ENCODE data around the gene ST7L.

- TF ChIP-seq, protein P1, sequence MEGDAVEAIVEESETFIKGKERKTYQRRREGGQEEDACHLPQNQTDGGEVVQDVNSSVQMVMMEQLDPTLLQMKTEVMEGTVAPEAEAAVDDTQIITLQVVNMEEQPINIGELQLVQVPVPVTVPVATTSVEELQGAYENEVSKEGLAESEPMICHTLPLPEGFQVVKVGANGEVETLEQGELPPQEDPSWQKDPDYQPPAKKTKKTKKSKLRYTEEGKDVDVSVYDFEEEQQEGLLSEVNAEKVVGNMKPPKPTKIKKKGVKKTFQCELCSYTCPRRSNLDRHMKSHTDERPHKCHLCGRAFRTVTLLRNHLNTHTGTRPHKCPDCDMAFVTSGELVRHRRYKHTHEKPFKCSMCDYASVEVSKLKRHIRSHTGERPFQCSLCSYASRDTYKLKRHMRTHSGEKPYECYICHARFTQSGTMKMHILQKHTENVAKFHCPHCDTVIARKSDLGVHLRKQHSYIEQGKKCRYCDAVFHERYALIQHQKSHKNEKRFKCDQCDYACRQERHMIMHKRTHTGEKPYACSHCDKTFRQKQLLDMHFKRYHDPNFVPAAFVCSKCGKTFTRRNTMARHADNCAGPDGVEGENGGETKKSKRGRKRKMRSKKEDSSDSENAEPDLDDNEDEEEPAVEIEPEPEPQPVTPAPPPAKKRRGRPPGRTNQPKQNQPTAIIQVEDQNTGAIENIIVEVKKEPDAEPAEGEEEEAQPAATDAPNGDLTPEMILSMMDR (conservative IDR thresholded peaks at IDR 0.05): no peak
- no peak for TF ChIP-seq EZH2 (IDR thresholded peaks at IDR 0.05; ENCODE audit: low read depth)
These were observed 96.3 kb downstream of the ST7L start for GRCh38 chr1:112522621-112523020.
